Measurements from ENCODE around the gene HBZ.
"Not testable (repeated sequence)": the region's sequence is repeated elsewhere in the genome, so short reads cannot be mapped to it uniquely, and the experiment has no call there.

GRCh38 chr16:172374-172941 lies 20.0 kb downstream of the HBZ start, which contains the start of gene HBA2:
- not testable (repeated sequence) for TF ChIP-seq CTCF, POLR2A (IDR thresholded peaks at IDR 0.05)
